GM21825 (cell line): Measurements from ENCODE around the gene FGF19.

Experiments
- ATAC-seq: cut with Tn5 transposase; IDR thresholded peaks from one replicate; pipeline ENCODE4 v1.9.1; 2021; ENCODE audit warnings: mild to moderate bottlenecking, moderate library complexity; ENCODE audit not compliant: unreplicated experiment

The FGF19 gene, protein sequence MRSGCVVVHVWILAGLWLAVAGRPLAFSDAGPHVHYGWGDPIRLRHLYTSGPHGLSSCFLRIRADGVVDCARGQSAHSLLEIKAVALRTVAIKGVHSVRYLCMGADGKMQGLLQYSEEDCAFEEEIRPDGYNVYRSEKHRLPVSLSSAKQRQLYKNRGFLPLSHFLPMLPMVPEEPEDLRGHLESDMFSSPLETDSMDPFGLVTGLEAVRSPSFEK

DNA sequence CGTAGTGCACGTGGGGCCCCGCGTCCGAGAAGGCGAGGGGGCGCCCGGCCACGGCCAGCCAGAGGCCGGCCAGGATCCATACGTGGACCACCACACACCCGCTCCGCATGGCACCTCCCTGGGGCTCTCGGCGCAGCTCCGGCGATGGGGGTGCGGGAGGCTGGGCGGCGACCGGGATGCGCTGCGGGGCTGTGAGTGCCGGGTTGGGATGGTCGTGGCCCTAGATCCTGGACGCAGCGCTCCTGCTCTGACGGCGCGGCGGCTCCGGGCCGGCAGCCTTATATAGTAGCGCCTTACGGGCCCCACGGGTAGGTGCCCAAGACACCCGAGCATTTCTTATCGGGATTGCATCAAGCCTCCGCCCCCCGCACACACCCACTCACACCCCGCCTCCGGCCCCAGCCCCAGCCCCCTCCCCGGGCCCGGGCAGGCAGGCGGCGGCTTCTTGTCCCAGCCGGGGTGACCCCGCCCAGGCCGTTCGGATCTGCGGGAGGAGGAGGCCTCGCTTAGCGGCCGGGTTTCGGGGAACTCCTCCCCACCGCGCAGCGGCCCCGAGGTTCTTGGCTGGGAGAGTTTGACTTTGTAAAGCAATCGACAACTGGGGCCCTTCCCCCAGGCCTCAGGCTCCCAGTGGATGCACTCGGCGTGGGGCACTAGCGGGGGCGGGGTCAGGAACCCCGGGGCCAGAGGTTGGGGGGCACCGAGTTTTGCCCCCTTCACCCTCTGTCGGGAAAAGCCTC, at the start of gene FGF19:
FGF19 (minus strand) TSS at position 255 of the 740 bp plus-strand sequence; CDS start at position 109, 146 bp downstream.
- no peak for ATAC-seq

DNA sequence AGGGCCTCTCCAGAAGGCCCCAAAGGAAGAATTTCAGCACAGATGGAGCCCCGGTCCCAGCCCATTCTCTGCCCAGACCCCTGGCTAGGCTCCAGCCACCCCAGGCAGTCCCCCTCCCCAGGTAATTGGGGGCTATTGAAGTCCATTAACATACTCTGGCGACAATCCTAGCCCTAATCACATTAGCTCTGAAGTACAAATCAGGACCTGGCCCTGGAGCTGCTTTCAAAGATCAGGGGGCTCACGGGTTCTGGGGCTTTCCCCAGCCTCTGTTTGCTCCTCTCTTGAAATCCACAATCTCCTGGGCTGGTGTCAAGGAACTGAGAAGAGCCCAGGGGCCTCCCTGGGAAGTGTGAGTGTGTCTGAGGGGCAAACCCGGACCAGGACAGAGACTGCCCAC, 49.1 kb upstream of the FGF19 start:
- no peak for ATAC-seq

DNA sequence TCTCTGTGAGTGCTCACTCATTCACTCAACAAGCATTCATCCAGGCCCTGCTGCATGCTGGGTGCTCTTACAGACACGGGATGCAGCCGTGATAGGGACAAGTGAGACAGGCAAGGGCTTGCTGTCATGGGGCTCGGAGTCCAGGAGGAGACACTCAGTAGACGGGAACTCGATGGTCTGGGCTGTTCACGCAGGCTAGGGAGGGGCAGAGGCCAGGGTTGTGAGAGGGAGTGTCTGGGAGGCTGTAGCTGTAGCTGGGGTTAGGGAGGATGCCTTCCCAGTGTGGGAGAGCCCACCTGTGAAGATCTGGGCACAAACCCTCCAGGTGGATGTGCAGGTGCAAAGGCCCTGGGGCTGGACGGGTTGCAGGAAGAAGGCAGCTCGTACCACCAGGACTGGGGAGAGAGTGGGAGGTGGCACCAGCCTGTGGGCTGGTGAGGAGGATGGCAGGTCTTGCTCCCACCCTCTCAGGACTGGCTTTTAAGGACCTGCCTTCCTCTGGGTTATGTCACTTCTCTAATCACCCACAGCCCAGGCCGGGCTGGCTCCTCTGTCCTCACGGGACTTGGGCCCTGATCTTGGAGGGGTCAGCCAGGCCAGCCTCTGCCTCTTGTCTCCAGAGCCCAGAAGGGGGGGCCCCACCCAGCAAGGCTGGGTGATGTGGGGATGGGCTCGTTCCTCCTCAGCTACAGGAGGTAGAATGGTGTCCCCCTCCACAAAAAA, 47.2 kb upstream of the FGF19 start:
- no peak for ATAC-seq

DNA sequence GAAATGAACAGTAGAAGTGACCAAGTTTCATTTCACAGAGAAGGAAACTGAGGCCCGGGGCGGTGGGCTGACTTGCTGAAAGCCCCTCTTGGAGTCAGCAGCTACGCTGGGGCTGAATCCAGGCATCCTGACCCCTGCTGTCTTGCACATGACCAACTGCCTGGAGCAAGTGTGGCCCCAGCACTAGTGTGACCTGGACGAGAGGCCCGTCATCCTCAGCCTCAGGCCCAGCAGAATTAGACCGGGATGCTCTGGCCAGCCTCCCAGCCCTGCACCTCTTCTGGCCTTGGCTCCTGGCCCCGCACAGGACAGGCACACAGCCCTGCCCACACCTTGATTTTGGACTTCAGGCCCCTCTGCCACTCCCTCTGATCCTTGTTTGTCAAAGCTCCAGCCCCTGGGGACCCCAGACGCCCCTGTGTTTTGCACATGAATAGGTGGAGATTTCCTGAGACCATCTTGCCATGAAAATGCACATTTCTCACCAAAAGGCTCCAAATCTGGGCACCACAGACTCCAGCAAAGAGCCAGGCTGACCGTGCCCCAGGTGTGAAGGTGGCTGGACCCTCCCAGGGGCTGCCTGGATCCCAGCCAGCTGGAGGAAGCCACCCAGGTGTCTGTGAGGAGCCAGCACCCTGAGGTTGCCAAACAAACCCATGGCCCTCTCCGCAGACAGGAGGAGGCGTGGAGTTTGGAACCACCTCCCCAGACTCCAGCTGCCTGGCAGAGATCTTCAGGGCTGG, 46.5 kb upstream of the FGF19 start:
- no peak for ATAC-seq

DNA sequence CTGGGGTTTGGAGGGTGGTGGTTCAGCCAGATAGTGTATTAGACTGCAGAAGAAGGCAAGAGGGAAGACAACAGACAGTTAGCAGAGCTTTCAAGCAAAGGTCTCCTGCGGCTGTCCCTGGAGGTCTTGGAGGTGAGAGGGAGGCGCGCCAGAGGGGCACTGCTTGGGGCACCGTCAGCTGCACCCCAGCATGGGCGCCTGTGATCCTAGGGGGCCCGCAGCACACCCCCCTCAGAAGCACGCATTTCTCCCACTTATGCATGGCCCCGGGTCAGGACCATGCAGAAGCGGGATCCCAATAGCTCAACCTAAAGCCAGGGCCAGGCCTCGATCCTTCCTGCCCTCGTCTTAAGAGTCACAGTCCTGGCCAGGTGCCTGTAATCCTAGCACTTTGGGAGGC, 44.8 kb upstream of the FGF19 start:
- ATAC-seq: no peak

DNA sequence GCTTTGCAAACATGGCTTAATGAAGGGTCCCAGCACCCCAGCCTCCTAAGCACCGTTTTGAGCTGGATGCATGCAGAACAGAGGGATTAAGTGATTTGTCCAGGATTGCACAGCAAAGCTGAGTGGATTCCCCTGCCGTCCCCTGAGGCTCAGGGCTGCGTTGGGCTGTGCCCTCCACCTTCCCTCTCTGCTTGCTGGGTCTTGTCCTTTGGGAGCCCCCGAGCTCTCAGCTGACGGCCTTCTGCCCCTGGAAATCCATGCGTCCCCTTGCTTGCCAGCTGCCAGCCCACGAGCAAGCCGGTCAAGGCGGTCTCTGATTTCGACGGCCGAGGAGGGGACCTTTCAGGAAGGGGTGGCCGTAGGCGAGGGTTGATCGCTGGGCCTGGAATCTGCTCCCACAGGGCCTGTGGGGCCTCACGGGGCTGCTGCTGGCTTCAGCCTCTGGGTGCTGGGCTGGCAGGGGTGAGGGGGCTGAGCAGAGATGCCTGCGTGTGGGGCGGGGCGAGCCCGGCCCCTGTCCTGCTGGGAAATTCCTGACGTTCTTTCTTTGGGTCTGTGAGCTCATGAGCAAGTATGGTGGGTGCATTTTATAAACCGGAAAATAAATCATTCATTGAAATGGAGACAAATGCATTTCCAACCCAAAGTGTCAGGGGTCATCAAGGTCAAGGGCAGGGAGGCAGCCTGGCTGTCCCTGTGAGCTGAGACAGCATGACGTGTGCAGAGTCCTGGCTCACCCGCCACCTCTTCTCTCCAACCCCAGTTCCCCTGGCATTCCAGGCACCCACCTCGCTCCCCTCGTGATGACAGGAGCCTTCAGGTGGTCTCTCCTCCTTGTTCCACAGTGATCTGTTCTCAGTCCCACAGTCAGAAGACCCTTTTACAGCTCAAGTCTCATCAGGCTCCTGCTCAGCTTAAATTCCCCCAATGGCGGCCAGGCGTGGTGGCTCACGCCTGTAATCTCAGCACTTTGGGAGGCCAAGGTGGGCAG, 43.2 kb upstream of the FGF19 start:
- no peak for ATAC-seq

DNA sequence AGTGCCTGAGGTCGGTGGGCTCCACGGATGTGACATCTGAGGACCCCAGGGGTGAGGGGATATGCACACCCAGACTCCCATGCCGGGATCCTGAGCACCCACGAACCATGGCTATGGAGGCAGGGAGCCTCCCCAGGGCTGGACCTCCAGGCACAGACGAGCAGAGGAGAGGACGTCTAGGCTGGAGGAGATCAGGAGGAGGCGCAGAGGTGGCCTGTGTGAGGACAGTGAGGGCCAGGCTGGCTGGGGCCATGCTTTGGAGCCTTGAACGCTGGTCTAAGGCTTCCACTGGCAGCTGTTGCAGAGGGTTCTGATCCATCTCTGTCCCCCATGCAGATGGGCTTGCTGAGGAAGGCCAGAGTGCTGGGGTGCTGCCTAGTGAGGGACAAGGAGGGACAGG, 42.3 kb upstream of the FGF19 start:
- no peak for ATAC-seq

DNA sequence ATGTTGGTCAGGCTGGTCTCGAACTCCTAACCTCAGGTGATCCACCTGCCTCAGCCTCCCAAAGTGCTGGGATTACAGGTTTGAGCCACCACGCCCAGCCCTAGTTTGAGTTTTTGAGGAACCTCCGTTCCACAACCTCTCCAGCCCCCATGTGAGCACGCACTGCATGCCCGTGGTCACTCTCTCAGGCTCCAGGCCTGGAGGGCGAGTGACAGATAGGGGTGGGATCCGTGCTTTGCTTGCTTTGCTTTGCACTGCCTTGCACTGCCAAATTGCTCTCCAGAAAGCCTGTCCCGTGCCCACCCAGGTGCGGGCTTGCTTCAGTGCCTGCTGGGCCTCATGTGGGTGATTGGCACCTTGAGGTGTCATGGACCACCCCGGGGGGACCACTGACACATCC, 41.4 kb upstream of the FGF19 start:
- no peak for ATAC-seq

DNA sequence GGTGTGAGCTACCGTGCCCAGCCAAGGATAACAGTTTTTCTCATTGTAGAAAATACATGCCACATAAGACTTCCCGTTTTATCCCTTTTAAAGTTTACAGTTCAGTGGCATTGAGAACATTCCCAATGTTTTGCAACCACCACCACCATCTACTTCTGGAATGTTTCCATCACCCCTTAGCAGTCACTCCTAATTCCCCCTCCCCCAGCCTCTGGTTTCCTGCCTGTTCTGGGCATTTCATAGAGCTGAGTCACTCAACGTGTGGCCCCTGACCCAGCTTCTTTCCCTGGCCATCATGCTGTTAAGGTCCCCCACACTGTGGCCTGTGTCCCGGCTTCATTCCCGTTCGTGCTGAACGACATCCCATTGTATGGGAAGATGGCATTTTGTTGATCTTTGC, 40.6 kb upstream of the FGF19 start:
- no peak for ATAC-seq

DNA sequence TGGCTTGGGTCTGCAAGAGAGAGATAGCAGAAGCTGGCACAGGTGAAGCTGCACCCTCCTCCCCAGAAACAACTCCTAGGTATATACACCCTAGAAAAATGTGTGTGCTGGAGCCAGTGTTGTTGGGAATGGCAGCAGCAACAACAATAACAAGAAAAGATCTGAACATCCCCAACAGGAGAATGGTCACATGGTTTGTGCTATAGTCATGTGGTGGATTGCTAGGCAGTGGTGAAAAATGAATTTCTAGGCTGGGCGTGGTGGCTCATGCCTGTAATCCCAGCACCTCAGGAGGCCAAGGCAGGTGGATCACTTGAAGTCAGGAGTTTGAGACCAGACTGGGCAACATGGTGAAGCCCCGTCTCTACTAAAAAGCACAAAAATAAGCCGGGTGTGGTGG, 31.0 kb upstream of the FGF19 start:
- no peak for ATAC-seq

DNA sequence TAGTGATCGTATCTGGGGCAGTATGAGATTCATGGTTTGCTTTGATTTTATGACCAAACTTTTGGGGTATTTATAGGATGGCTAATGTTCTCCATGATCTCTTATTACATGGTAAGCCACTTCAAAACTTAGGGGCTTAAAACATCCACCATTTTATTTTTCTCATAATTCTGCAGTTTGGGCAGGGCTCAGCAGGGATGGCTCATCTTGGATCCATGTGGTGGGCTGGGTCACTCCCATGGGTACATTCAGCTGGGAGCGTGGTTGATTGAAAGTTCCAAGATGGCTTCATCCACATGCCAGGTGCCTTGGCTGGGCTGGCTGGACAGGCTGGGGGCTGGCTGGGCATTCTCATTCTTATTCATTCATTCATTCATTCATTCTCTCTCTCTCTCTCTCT, 30.5 kb upstream of the FGF19 start:
- no peak for ATAC-seq

DNA sequence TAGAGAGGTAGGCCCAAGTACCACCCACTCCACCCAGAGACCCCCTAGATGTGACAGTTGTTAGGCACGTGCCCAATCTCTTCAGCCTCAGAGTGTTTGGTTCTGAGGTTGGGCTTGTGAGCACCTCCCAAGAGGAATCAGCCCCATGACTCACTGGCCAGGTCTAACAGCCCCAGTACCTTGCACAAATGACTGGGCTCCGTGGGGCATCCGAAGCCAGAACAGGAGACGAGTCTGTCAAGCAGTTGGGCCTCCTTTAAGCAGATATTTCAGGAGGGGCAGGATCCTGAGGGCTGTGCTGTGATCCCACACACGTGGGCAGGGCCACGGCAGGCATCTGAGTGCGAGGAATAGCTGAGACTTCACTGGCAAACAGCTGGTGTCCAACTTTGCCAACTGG, 29.1 kb upstream of the FGF19 start:
- ATAC-seq: no peak

DNA sequence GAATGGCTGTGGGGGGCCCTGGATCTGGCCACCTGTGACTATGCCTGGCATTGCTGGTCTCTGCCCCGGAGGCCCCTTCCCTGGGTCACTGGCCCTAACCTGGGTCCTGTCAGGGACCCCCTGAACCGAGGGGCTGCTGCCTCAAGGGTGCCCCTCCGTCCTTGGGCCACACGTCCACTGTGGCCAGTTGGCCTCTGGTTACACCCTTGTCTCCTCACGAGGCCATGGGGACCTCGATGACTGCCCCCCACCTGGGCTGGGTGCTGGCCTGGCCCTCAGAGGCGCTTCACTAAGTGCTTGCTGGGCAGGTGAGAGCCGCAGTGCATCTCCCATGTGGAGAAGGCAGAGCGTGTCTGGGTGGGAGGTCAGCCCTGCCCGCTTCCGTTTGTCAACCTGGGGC, 27.3 kb upstream of the FGF19 start:
- no peak for ATAC-seq

DNA sequence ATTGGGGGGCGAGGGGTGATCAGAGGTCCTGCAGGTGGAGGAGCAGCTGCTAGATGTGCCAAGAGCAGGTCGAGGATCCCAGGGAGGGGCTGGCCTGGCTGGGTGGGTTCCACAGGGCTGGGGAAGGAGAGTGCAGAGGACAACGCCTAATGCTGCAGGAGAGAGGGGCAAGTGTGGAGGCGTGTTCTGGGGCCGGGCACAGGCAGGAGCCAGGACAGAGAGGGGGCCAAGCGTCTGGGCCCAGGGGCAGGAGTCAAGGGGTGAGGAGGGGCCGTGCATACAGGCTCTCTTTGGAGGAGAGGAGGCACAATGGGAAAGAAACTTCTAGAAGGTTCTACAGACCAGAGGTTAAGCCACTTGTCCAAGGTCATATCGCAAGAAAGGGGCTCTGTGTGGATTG, 26.7 kb upstream of the FGF19 start:
- no peak for ATAC-seq

DNA sequence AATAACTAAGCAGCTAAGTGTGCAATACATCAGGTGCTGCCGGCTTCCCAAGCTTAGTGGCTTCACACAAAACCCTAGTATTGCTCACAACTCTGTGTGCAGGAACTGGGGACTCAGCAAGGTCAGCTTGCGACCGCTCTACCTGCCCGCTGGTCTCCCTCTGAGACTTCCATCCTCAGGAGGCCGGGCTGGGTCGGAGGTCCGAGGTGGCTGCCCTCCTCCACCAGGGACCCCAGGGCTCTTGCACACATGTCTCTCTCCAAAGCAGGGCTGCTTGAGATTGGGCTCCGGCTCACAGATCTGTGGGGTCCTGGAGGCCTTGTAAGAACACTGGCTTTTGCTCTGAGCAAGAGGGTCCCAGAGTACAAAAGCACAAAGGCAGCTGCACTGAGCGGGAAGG, 25.4 kb upstream of the FGF19 start:
- ATAC-seq: no peak

DNA sequence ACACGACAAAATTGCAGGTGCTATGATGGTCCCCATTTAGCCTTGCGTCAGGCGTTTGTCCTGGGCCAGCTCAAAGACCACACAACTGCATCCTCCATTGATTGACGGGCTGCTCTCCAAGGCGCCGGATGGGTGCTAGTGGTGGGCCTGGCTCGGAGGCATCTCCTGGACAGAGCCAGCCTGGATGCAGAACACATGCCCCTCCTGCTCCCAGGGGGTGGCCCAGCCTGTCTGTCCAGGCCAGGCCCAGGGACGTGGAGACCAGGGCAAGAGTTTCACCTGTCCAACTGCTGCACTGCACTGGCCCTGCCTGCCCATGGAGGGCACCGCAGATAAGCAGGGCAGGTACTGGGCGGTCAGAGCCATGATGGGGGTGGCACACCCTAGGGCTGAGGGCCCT, 23.4 kb upstream of the FGF19 start:
- ATAC-seq: no peak

DNA sequence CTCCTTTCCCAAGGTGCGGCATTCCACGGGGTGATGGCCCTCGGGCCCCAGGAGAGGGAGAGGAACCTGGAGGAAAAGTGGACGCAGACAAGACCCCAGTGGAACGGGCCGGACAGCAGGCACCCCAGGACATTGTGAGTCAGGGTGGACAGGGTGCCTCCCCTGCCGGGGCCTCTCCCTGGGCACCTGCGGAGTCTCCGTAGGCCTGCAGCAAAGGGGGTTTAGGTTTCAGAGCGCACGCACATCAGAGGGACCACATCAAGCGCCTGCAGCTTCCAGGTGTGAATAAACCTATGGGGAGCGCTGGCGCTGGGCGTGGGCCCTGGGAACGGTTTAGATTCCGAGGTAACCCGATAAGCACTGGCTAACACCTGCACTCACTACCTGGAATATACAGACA, 22.7 kb upstream of the FGF19 start:
- ATAC-seq: no peak

DNA sequence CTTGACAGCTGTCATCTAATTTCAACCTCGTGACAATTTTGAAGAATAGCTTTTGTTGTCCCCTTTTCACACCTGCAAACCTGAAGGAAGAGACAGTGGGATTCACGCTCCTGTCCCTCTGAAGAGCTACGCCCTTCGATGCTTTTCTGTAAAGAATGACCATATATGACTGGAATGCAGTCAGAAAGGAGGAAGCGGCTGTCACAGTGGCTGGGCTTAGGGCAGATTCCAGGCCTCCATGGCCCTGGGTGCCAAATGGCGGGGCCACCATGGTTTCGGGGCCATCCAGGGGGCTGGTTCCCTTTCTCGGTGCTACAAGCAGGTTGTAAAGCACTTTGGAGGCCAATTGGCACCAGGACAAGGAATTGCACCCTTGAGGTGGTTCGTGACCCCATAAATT, 22.2 kb upstream of the FGF19 start:
- ATAC-seq: no peak

DNA sequence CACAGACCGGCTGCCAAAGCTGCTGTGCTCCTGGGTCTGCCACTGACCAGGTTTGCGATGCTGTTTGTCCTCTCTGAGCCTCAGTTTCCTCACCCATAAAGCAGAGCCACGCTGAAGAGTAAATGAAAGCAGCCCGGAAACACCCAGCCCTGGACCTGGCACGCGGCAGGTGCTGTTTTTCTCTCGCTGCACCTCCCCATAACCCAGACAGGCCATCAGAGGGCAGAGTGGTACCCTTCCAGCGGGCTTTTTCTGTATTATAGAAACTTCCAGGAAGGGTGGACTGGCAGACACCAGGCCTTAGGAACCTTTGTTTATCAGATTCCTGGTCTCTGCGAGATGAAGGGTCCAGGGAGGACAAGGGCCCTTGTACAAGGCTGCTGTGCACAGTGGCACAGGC, 17.9 kb upstream of the FGF19 start:
- ATAC-seq: no peak

DNA sequence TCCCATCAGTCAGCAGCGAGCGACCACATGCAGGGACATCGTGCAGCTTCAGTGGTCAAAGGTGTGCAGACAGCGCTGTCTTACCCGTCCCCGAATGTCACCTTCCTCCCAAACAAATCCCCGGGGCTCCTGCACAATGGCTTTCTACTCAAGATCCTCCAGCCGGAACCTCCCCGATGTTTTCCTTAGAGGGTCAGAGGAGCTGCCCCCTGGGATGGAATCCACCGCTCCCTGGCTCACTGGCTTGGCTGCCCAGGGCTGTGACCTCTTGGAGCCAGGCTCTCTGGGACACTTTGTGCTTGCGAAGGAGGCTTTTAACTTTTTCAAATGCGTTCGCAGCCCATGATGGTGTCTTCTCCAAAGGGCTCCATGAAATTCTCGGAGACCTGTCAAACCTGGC, 17.3 kb upstream of the FGF19 start:
- ATAC-seq: no peak
